SH-SY5Y (cell line): ENCODE data around the gene APBA3.

Source experiments
- GATA2 ChIP-seq: IDR thresholded peaks from 2 replicates; pipeline ENCODE4 v1.6.1; 2011; ENCODE audit warnings: mild to moderate bottlenecking, low read depth, low read length
- GATA3 ChIP-seq: IDR thresholded peaks from 2 replicates; pipeline ENCODE4 v1.6.1; 2011; ENCODE audit warnings: low read depth, mild to moderate bottlenecking, low read length, moderate library complexity

- no peak for TF ChIP-seq GATA2
- TF ChIP-seq GATA3: no peak
Observed at GRCh38 chr19:3720349-3720917, 41.1 kb downstream of the APBA3 start.
